Measurements from ENCODE around the gene ACOT8.
"Not testable (repeated sequence)": the region's sequence is repeated elsewhere in the genome, so short reads cannot be mapped to it uniquely, and the experiment has no call there.

Gene ACOT8

DNA sequence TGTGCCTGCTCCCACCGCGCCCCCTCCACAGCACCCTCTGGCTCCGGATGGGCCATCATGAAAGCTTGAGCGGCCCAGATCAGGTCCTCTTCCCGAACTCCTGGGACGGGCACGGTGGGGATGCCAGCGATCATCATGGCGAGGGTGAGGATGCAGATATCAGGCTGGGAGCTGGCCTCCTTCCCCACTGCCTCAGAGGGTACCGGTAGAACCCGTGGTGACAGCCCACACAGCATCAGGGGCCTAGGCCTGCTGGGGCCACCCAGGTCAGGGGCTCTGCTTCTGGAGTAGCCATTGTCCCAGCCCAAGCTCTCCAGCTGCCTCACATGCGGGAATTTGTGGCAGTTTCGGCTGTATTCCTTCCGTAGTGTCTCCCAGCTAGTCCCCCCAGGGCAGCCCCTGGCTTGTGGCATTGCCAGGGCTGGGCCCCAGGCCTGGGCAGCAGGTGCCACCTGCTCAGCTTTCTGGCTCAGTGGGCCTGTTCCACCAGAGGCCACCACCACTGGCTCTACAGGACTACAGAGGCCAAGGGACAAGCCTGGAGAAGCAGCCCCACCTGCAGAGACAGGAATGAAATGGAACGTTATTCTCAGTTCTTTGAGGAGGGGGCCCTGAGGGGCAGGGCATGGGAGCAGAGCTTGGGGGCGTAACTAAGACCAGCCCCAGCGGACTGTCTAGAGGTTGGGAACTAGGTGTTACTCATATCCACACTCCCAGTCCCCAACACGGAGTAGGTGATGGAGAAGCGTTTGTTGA lies 29.6 kb upstream of the ACOT8 start:
- DNase-seq, result no peak

DNA sequence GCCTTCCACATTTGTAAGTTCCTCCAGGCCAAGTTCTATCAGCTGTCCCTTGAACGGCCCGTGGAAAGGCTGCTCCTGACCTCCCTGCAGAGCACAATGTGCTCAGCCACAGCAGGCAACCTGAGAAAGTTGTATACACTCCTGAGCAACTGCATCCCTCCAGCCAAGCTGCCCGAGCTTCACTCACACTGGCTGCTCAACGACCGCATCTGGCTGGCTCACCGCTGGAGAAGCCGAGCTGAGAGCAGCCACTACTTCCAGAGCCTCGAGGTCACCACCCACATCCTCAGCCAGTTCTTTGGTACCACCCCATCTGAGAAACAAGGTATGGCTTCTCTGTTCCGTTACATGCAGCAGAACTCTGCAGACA lies 25.9 kb upstream of the ACOT8 start:
- no peak for DNase-seq

DNA sequence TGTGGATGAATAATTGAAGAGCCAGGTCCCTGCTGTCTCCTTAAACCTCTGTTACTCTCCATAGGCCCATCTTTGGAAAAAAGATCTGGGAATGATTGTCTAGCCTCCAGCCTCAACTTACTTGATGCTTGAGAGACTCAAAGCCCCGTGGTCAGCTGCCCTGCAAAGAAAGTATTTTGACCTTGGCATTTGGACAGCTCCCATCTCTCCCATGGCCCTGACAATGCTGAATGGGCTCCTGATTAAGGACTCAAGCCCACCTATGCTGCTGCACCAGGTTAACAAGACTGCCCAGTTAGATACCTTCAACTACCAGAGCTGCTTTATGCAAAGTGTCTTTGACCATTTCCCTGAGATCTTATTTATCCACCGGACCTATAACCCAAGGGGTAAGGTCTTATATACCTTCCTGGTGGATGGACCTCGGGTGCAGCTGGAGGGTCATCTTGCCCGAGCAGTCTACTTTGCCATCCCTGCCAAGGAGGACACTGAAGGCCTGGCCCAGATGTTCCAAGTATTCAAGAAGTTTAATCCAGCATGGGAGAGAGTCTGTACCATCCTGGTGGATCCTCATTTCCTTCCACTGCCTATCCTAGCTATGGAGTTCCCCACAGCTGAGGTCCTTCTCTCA lies 25.4 kb upstream of the ACOT8 start:
- no peak for DNase-seq

DNA sequence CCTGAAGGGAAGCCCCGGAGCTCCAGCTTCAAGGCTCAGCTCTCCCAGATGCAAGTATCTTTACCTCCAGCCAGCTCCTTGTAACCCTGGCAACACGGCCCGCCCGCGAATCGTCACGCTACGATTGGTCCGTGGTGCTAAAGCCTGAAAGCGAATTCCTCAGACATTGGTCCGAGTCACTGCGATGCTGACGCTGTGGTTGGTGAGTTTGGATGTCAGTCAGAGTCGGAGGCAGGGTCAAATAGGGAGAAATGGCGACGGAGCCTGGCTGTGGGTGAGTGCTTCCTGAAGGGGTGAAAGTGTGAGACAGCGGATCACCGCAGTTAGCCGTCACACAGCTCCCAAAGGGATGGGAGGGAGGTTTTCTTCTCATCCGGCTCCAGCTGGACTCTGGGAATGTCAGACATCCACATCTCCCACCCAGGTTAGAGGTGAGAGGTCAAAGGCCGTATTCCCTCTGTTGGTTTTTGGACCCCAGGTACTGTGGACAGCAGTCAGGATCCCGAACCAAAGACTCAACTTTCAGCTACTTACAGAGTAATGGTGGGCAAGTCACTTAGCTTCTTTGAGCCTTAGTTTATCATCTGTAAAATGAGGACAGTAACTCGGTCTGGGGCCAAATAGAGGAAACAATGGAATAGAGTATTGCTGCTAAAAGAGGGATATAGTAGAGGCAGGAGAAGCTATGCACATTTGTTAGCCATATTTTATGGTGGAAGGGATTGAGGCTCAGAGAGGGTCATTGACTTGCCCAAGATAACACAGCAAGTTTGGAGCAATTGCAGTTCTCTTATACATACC lies 24.0 kb upstream of the ACOT8 start, which contains the start of gene ZSWIM1:
Gene ZSWIM1, plus strand, starts transcription at position 240 of the 801 bp plus-strand sequence. CDS start 1,366 bp downstream, outside the sequence.
- peak; percentile 99 for DNase-seq

DNA sequence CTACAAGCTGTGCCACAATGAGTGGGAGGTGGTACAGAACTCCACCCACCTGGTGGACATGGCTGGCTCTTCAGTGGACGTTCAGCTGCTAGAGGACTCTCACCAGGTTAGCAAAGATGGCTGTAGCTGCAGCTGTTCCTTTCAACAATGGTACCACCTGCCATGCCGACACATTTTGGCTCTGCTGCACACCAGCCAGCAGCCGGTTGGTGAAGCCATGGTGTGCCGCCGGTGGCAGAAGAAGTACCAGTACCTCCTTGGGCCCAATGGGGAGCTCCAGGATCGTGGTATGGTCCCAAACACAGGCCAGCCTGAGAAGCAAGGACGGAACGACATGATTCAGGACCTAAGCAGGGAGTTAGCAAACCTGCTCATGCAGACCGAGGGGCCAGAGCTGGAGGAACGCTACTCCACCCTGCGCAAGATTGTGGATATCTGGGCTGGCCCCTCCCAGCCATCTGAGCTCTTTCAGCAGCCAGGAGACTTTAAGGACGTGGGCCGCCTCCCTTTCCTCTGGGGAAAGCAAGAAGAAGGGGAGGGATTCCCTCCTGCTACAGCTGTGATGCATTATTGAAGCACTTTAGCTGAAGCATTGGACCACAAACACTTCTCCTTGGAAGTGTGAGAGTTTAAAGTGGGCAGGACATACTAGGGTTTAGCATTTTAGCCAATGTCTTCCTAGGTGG lies 21.0 kb upstream of the ACOT8 start:
- peak; percentile 80 for DNase-seq

DNA sequence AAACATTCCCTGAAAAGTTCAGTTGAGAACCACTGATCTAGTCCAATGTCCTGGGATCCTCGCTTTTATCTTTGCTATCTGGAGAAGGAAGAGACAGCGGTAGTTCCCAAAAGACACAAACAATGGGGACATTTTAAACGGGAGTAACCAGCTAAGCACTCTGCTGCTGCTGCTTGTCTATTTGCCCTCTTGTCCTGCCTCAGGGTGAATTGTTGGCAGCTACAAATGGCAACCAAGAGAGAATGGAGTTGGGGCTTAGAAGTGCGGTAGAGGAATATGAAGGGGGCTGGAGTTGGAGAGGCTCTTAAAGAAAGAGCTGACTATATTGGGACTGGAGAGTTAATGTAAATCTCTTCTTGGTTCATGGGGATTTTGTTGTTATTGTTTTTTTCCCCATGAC lies 17.4 kb upstream of the ACOT8 start:
- DNase-seq, result no peak

DNA sequence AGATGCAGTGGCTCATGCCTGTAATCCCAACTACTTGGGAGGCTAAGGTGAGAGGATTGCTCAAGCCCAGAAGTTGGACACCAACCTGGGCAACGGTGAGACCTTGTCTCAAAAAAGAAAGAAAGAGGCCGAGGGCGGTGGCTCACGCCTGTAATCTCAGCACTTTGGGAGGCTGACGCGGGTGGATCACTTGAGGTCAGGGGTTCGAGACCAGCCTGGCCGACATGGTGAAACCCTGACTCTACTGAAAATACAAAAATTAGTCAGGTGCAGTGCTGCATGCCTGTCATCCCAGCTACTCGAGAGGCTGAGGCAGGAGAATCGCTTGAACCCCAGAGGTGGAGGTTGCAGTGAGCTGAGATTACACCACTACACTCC lies 16.9 kb upstream of the ACOT8 start:
- not testable (repeated sequence) for DNase-seq

DNA sequence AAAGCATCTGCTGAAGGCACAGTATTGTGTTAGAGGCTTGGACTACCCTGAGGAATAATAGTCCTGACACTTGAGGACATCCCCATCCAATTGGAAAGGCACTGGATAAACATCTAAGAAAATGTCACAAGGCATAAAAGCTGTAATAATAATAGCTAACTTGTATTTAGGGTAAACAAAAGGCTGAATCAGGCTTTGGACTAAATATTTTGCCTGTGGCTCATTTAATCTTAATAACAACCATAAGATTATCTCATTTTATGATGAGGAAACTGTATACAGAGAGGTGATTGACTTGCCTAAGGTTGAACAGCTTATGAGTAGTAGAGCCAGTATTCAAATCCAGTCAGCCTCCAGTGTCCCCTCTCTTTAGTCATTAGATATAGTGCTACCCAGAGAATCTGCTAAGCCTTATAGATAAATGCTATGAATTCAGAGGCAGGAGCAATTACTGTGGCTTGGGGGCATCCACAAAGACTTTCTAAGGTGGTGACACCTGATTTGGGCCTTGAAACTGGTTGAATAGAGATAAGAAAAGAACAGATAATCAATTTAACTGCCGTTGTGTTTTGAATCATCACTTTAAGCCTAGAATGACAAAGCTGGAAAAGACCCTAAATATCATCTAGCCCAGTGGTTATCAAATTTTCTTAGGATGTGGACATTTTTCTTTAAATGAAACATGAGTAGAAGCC lies 16.4 kb upstream of the ACOT8 start:
- peak; percentile 61 for DNase-seq

DNA sequence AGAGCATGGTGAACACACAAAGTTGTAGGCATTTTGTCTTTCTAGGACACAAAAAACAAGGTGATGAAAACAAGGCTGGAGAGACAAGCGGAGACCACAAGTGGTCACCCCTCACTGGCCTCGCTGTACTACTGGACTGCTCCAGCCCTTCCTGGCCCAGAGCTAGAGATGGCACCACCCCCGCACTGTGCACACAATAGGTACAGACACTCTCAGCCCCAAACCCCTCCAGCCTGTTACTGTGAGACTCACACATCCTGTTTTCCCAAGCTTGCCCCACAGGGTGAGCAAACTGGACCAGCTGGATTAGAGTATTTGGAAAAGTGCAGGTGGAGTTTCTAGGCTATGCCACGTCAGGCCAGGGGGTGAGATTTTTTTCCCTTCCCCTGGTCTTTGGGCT lies 15.4 kb upstream of the ACOT8 start:
- DNase-seq, result no peak

DNA sequence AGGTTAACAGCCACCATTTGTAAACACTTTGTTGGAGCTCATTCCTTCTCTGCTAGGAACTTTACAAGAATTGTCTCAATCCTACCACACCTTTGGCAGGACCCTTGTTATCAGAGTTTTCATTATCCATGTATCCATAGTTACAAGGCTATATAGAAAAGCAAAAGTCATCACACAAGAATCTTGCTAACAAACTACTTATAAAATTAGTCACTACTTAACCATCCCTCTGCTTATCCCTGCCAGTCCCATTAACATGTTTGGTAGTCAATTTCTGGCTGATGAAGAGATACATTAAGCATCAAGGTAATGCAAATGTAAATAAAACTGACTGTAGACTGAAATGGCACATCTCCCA lies 10.6 kb upstream of the ACOT8 start:
- no peak for DNase-seq

DNA sequence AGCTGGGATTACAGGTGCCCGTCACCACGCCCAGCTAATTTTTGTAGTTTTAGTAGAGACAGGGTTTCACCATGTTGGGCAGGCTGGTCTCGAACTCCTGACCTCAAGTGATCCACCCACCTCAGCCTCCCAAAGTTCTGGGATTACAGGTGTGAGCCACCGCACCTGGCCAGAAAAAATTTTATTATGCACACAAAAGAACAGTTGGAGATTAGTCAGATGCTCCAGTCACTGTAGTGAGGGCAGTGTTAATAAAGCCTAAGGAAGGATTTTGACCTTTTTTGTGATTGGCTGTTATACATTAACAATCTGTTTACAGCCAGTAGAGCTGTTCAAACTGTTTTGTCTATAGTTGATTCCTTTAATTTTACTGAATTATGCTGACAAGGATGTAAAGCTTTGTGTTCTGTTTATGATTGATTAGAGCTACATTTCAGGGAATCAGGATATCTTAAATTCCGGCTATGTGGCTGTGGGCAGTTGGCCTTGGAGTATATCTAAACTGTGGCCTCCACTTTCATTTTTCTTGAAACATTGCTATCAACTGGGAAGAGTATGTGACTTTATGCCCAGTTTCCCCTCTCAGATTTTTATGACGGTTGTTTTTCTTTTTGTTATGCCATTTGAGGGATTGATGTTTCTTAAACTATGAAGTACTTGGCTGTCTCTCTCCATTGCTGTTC lies 10.1 kb upstream of the ACOT8 start:
- no peak for DNase-seq

DNA sequence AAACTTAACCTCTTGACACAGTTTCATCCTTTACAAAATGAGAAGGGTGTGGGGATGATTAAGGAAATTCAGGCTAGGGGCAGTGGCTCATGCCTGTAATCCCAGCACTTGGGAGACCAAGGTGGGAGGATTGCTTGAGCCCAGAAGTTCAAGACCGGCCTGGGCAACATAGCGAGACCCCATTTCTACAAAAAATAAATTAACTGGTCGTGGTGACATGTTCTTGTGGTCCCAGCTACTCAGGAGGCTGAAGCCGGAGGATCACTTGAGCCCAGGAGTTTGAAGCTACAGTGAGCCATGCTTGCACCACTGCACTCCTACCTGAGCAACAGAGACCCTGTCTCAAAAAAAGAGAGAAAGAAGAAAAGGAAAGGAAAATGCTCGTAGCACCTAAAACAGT lies 9.3 kb upstream of the ACOT8 start:
- no peak for DNase-seq

DNA sequence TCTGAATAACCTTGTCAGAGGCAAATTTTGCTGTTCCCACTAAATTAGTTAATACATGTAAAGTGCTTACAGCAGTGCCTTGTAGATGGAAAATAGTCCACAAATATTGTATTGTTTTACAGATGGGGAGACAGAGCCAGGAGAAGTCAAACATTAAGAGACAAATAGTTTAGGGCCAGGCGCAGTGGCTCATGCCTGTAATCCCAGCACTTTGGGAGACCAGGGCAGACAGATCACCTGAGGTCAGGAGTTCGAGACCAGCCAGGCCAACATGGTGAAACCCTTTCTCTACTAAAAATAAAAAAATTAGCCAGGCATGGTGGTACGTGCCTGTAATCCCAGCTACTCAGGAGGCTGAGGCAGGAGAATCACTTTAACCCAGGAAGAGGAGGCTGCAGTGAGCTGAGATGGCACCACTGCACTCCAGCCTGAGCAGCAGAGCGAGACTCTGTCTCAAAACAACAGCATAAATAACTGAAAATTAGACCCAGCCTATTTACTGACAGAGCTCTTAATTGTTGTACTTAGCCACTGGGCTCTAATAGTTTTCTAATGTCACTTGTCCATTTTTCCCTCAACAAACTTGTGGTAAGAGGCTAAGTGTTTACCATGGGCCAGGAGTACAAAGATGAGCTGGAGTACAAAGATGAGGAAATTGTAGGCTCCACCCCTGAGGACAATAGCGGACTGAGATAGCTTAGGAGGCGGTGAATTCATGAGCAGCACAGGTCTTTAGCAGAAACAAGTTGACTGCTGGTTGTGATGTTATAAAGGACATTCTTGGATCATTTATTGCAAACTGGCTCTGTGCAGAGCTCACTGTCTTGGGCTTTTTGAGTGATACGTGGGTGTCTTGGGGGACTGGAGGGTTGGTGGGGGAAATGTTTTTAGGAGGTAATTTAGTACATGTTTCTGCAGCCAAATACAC lies 6.6 kb upstream of the ACOT8 start:
- DNase-seq, result no peak

DNA sequence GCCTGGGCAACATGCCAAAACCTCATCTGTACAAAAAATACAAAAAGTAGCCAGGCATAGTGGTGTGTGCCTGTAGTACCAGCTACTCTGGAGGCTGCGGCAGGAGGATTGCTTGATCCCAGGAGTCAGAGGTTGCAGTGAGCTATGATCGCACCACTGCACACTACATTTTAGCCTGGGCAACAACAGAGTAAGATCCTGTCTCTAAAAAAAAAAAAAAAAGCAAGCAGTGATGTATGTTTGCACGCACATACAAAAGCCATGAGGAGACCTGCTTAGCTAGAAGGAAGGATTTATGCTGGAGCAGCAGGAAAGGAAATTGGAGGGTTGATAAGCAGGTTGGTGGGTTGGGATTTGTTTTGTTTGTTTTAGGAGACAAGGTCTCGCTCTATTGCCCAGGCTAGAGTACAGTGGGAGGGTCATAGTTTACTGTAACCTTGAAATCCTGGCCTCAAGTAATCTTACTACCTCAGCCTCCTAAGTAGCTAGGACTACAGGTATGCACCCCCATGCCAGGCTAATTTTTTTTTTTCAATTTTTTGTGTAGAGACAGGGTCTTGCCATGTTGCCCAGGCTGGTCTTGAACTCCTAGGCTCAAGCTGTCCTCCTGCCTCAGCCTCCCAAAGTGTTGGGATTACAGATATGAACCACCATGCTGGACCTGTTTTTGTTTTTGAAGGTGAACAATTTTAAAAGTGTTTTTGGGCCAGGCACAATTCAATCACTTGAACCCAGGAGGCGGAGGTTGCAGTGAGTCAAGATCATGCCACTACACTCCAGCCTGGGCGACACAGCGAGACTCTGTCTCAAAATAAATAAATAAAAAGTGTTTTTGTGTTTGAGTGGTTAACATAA lies 4.3 kb upstream of the ACOT8 start:
- DNase-seq, result peak; percentile 78

DNA sequence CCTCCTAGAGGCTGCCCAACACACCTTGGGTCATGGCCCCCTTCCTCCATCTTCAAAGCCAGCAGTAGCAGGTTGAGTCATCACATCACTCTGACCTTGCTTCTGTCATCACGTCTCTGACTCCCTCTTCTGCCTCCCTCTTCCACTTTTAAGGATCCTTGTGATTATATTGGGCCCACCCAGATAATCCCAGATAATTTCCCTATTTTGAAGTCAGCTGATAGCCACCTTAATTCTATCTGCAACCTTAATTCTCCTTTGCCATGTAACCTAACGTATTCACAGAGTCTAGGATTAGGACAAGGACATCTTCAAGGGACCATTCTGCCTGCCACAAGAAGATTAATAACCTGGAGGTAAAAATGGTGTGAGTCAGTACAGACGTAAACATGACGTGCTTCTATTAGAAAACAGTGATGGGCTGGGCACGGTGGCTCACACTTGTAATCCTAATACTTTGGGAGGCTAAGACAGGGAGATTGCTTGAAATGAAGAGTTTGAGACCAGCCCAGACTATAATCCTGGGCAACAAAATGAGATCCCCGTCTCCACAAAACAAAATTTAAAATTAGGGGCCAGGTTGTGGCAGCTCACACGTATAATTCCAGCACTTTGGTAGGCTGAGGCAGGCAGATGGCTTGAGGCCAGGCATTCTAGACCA lies 3.5 kb upstream of the ACOT8 start:
- no peak for DNase-seq

DNA sequence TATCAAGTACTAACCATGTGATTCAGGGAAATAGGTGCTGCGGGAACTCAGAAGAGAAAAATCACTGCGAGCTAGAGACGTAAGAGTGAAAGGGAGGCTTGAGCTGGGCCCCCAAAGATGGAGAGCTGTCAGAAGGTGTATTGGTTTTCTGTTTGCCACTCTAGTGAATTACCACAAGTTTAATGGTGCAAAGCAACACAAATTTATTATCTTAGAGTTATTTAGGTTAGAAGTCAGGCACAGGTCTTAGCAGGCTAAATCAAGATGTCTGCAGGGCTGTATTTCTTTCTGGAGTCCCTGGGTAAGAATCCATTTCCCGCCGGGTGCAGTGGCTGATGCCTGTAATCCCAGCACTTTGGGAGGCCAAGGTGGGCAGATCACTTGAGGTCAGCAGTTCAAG lies 2.7 kb upstream of the ACOT8 start:
- DNase-seq, result no peak

DNA sequence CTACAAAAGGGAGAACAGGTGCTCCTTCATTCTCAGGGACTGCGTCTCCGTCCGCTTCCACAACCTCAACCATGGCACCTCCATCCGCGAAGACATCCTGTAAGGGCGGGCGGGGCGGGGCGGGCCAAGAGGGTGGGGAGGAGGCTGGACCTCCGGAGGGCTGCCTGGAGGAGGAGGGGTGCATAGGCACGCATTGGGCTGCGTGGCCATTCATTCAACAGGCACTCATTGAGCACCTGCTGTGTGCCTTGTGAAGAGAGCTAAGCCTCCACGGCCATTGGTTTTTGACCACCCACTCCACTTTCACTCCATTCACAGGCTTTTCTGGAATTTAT lies 657 bp upstream of the ACOT8 start:
- DNase-seq, result no peak

DNA sequence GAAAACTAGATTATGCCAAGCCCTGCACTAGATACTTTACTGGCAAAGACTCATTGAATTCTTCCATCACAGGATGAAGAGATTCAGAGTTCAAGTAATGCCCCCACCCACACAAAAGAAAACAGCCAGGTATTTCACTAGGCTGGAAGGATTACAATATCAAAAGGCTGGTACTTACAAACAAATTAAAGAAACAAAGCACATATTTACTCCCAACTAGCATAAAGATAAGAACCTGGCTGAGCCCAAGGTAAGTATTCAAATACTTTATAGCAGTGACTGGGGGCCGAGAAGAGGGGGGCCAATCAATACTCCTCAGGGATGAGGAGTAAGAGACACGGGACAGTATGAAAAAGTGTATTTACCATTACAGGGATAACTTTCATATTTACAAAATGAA lies 3.7 kb downstream of the ACOT8 start:
- no peak for DNase-seq

DNA sequence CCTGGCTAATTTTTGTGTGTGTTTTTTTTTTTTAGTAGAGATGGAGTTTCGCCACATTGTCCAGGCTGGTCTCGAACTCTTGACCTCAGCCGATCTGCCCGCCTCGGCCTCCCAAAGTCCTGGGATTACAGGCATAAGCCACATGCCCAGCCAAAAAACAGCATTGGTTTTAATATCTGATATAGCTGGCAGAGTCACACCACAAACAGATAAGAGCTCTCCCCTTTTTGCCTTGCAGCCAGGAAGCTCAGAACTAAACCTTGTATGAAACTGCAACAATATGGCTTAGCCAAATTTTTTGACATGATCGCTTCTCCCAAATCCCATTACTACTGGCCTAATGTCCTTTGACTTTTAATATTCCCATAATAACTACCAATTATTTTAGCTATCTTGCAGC lies 4.9 kb downstream of the ACOT8 start:
- peak; percentile 50 for DNase-seq

DNA sequence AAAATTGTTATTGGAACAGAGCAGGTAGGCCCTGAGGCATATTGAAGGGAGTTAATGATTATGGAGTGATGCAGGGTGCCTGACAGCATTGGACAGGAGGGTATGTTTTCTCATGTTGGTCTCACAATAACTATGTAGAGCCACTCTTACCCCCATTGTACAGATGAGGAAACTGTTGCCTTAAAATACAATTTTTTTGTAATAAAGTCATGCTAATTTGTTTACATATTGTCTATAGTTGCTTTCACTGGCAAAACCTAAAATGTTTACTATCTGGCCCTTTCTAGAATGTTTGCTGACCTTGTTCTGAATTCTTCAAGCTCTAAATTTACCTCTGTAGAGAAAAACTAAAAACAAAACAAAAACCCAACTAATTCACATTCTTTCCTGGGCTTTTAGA lies 5.7 kb downstream of the ACOT8 start:
- no peak for DNase-seq

All from hematopoietic multipotent progenitor cell treated with erythropoietin and hydrocortisone succinate and interleukin-3 and kit ligand, for 8 days (in vitro differentiated cells).